Measurements from ENCODE around the gene PEX7. TPM values are rescaled to one million over a fixed set of nuclear protein-coding genes. Genes with fewer than 3 reads are reported as not detected.

Gene PEX7
- total RNA-seq, 1 experiment from 2014 or later = 8.1 TPM

DNA sequence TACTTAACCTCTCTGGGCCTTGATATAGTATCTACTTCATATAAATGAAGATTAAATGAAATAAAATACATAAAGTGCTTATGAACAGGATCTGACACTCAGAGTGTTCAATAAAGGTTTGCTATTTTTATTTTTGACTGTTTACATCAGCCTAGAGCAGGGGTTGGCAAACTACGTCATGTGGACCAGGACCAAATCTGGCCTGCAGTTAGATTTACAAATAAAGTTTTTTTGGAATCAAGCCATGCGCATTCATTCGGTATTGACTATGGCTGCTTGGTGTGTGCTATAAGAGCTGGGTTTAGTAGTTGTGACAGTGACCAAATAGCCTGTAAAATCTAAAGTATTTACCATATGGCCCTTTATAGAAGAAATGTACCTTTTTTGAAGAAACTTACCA, 20.8 kb downstream of the PEX7 start:
- peaks cover 9% of the 10 kb centered on the region; the same call in 1 of the 2 replicates for H3K79me2 ChIP-seq (ENCODE audit: insufficient read depth, low read length)
- H3K9ac ChIP-seq (ENCODE audit: low read length) = no peak overlapping the region
- DNase-seq (ENCODE audit: low read depth, low spot score) (no peak), ATAC-seq (no peak)
- no peaks in the 10 kb centered on the region for H3K36me3 ChIP-seq (ENCODE audit: control insufficient read depth in 1 of 2, insufficient read depth in 2 of 2, low read length in 2 of 2)
- H3K27ac ChIP-seq (ENCODE audit: low read depth, low read length) = no peak overlapping the region
- ChIA-PET POLR2A (no interaction called here), CTCF (interaction anchor here (1.0 kb wide), 1 partner anchor 82 kb away, joined by 4 read pairs; no protein-coding TSS in a partner anchor), RAD21 (ENCODE audit: low non-redundant PET in 1 of 2, low total read pairs in 2 of 2, uncharacterized antibody in 2 of 2, unreplicated experiment in 2 of 2) (interaction anchor here in 1 of 2 experiments (0.6 kb wide), 1 partner anchor 127 kb away, joined by 3 read pairs; no protein-coding TSS in a partner anchor)
- no TSS peak for BruUV-seq (replicated peaks)
- H3K9me2 ChIP-seq (ENCODE audit: insufficient read depth) = no peaks in the 10 kb centered on the region
- H3K9me3 ChIP-seq (ENCODE audit: control insufficient read depth in 1 of 2, insufficient read depth in 1 of 2, low read depth in 1 of 2, low read length in 2 of 2) = no peaks in the 10 kb centered on the region
- TF ChIP-seq SRF (IDR thresholded peaks at IDR 0.05; ENCODE audit: low read depth) = no peak
- TF ChIP-seq SIN3A (IDR thresholded peaks at IDR 0.05; ENCODE audit: low read depth) = no peak
- TF ChIP-seq EGR1 (IDR thresholded peaks at IDR 0.05; ENCODE audit: low read depth) = no peak
- no peak for TF ChIP-seq ZNF274 (IDR thresholded peaks at IDR 0.05; ENCODE audit: low read depth, low read length)
- no peak for TF ChIP-seq CEBPB (IDR thresholded peaks at IDR 0.05; ENCODE audit: low read depth)
- TF ChIP-seq JUND (IDR thresholded peaks at IDR 0.05) = no peak
- no peak for TF ChIP-seq RAD21 (IDR thresholded peaks at IDR 0.05; ENCODE audit: low read depth)
- no peak for TF ChIP-seq TCF7L2 (IDR thresholded peaks at IDR 0.05; ENCODE audit: borderline replicate concordance, extremely low read depth, insufficient read depth, insufficient read length)
- TF ChIP-seq POLR2AphosphoS5 (IDR thresholded peaks at IDR 0.05; ENCODE audit: low read depth, low read length) = no peak
- TF ChIP-seq EZH2 (IDR thresholded peaks at IDR 0.05) = no peak
- TF ChIP-seq EZH2phosphoT487 (IDR thresholded peaks at IDR 0.05; ENCODE audit: borderline replicate concordance) = no peak
- TF ChIP-seq CBX3 (IDR thresholded peaks at IDR 0.05; ENCODE audit: low read depth) = no peak
- TF ChIP-seq, protein P1, sequence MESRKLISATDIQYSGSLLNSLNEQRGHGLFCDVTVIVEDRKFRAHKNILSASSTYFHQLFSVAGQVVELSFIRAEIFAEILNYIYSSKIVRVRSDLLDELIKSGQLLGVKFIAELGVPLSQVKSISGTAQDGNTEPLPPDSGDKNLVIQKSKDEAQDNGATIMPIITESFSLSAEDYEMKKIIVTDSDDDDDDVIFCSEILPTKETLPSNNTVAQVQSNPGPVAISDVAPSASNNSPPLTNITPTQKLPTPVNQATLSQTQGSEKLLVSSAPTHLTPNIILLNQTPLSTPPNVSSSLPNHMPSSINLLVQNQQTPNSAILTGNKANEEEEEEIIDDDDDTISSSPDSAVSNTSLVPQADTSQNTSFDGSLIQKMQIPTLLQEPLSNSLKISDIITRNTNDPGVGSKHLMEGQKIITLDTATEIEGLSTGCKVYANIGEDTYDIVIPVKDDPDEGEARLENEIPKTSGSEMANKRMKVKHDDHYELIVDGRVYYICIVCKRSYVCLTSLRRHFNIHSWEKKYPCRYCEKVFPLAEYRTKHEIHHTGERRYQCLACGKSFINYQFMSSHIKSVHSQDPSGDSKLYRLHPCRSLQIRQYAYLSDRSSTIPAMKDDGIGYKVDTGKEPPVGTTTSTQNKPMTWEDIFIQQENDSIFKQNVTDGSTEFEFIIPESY (IDR thresholded peaks at IDR 0.05; ENCODE audit: extremely low read depth, insufficient replicate concordance, low read length) = no peak
- no peak for TF ChIP-seq SP1 (IDR thresholded peaks at IDR 0.05; ENCODE audit: low read depth)
- TF ChIP-seq, protein P2, sequence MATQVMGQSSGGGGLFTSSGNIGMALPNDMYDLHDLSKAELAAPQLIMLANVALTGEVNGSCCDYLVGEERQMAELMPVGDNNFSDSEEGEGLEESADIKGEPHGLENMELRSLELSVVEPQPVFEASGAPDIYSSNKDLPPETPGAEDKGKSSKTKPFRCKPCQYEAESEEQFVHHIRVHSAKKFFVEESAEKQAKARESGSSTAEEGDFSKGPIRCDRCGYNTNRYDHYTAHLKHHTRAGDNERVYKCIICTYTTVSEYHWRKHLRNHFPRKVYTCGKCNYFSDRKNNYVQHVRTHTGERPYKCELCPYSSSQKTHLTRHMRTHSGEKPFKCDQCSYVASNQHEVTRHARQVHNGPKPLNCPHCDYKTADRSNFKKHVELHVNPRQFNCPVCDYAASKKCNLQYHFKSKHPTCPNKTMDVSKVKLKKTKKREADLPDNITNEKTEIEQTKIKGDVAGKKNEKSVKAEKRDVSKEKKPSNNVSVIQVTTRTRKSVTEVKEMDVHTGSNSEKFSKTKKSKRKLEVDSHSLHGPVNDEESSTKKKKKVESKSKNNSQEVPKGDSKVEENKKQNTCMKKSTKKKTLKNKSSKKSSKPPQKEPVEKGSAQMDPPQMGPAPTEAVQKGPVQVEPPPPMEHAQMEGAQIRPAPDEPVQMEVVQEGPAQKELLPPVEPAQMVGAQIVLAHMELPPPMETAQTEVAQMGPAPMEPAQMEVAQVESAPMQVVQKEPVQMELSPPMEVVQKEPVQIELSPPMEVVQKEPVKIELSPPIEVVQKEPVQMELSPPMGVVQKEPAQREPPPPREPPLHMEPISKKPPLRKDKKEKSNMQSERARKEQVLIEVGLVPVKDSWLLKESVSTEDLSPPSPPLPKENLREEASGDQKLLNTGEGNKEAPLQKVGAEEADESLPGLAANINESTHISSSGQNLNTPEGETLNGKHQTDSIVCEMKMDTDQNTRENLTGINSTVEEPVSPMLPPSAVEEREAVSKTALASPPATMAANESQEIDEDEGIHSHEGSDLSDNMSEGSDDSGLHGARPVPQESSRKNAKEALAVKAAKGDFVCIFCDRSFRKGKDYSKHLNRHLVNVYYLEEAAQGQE (IDR thresholded peaks at IDR 0.05; ENCODE audit: low read depth) = no peak
- no peak for TF ChIP-seq ELF1 (IDR thresholded peaks at IDR 0.05; ENCODE audit: borderline replicate concordance, low read depth)
- TF ChIP-seq, protein P3, sequence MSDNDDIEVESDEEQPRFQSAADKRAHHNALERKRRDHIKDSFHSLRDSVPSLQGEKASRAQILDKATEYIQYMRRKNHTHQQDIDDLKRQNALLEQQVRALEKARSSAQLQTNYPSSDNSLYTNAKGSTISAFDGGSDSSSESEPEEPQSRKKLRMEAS (IDR thresholded peaks at IDR 0.05) = no peak
- H3K4me2 ChIP-seq (ENCODE audit: low read length) = no peak overlapping the region
- no peaks in the 10 kb centered on the region for H4K20me1 ChIP-seq (ENCODE audit: insufficient read depth)
- no peak overlapping the region for H3K4me3 ChIP-seq (replicated peaks in 1 of 2; ENCODE audit: low read depth in 1 of 2, low read length in 2 of 2)
- intact Hi-C loops (cut with micrococcal nuclease) = loop anchor here (10.0 kb wide), 1 partner anchor 172 kb away; no protein-coding TSS in a partner anchor
- H3K27me3 ChIP-seq (ENCODE audit: insufficient read depth, low read length) = no peaks in the 10 kb centered on the region
- H2AFZ ChIP-seq (ENCODE audit: low read depth, low read length, poor library complexity, severe bottlenecking) = no peak overlapping the region
- no peaks in the 10 kb centered on the region for H3K4me1 ChIP-seq (ENCODE audit: control insufficient read depth in 1 of 2, insufficient read depth in 2 of 2, low read length in 2 of 2)

Data from HCT116 (cell line).